Amniotic stem cell (primary cell): Measurements from ENCODE around the gene RNF4.
"Not testable (repeated sequence)": the region's sequence is repeated elsewhere in the genome, so short reads cannot be mapped to it uniquely, and the experiment has no call there.

Experiments
- DNase-seq: peaks from one replicate; lab custom pipeline; 2025; lab: John Stamatoyannopoulos, UW

Gene RNF4

GRCh38 chr4:2457481-2458295 is 11.2 kb upstream of the RNF4 start:
- DNase-seq, result no peak

- no peak for DNase-seq
These were observed 10.1 kb upstream of the RNF4 start for GRCh38 chr4:2458546-2459491.

- DNase-seq, result no peak
These were observed 9.1 kb upstream of the RNF4 start for GRCh38 chr4:2459589-2460349.

- no peak for DNase-seq
These were observed 7.5 kb upstream of the RNF4 start for GRCh38 chr4:2461246-2461960.

- peak; percentile 46 for DNase-seq
These were observed 6.5 kb upstream of the RNF4 start for GRCh38 chr4:2462218-2462991.

GRCh38 chr4:2462992-2463762 is 5.7 kb upstream of the RNF4 start:
- DNase-seq, result no peak

GRCh38 chr4:2465032-2465431 is 3.9 kb upstream of the RNF4 start:
- DNase-seq, result no peak

- not testable (repeated sequence) for DNase-seq
These were observed 3.4 kb upstream of the RNF4 start for GRCh38 chr4:2465544-2465943.

GRCh38 chr4:2469192-2469984 is 482 bp downstream of the RNF4 start:
- peak; percentile 18 for DNase-seq

GRCh38 chr4:2470791-2471190 is 1.9 kb downstream of the RNF4 start:
- DNase-seq, result no peak

GRCh38 chr4:2472187-2472586 is 3.3 kb downstream of the RNF4 start:
- DNase-seq, result no peak

GRCh38 chr4:2478229-2478628 is 9.3 kb downstream of the RNF4 start:
- no peak for DNase-seq

GRCh38 chr4:2480649-2481048 is 11.7 kb downstream of the RNF4 start:
- DNase-seq, result no peak

GRCh38 chr4:2482192-2482591 is 13.3 kb downstream of the RNF4 start:
- DNase-seq, result no peak

GRCh38 chr4:2482693-2483092 is 13.8 kb downstream of the RNF4 start:
- DNase-seq, result no peak

- no peak for DNase-seq
These were observed 14.3 kb downstream of the RNF4 start for GRCh38 chr4:2483237-2483636.

GRCh38 chr4:2484185-2484584 is 15.3 kb downstream of the RNF4 start:
- no peak for DNase-seq

GRCh38 chr4:2484993-2485392 is 16.1 kb downstream of the RNF4 start:
- DNase-seq, result no peak

- no peak for DNase-seq
These were observed 17.1 kb downstream of the RNF4 start for GRCh38 chr4:2485956-2486355.
